Tibial nerve (tissue), 4 donors: Measurements from ENCODE around the gene RCOR1. TPM values are rescaled to one million over a fixed set of nuclear protein-coding genes. Genes with fewer than 3 reads are reported as not detected.

Experiments used
- DNase-seq, 2 donors: peaks; one replicate each; pipeline ENCODE4 v3.0.0-alpha.2; 2019; ENCODE audit warnings: low spot score in 2 of 2
- H3K27ac ChIP-seq, 4 donors: fragments of 200-600 bp; sonication (generic) in 3 of 4; one replicate each; pipeline ENCODE4 v1.5.1; 2017 to 2019; ENCODE audit warnings: mild to moderate bottlenecking in 1 of 4
- H3K27me3 ChIP-seq, 2 donors: fragments of 200-600 bp; sonication (generic) in 1 of 2; one replicate each; pipeline versions ENCODE4 v1.5.1 to v1.6.0; 2017 to 2019
- H3K36me3 ChIP-seq, 3 donors: fragments of 200-600 bp; sonication (generic); one replicate each; pipeline ENCODE4 v1.5.1; 2018 to 2019
- H3K4me1 ChIP-seq, 4 donors: fragments of 200-600 bp; sonication (generic) in 3 of 4; one replicate each; pipeline ENCODE4 v1.5.1; 2017 to 2019
- H3K4me3 ChIP-seq, 4 donors: fragments of 200-600 bp; sonication (generic) in 3 of 4; one replicate each; pipeline ENCODE4 v1.5.1; 2017 to 2019; ENCODE audit warnings: mild to moderate bottlenecking in 1 of 4, moderate library complexity in 1 of 4
- H3K9me3 ChIP-seq, 4 donors: fragments of 200-600 bp; sonication (generic) in 3 of 4; one replicate each; pipeline ENCODE4 v1.5.1; 2017 to 2019
- EP300 ChIP-seq, 2 donors: sonication (generic); formaldehyde crosslinking; IDR thresholded peaks; one replicate each; pipeline ENCODE4 v1.6.1; 2017; ENCODE audit warnings: antibody characterized with exemption in 2 of 2, mild to moderate bottlenecking in 1 of 2
- POLR2A ChIP-seq, 2 donors: fragments of 450-650 bp; IDR thresholded peaks; one replicate each; pipeline ENCODE4 v1.6.1; 2017; ENCODE audit warnings: antibody characterized with exemption in 2 of 2, mild to moderate bottlenecking in 2 of 2, moderate library complexity in 2 of 2
- WGBS, 2 donors: methylation state at CpG; one replicate each; pipeline ENCODE4 v1.1.5; 2018; 5-methylcytosine and 5-hydroxymethylcytosine counted together
- total RNA-seq, 4 donors: library from RNA; depleted of rRNA; stranded (reverse); fragments of >200 nt; gene quantifications; one replicate each; pipeline ENCODE4 v1.1.0, GENCODE V29; 2016
- TF ChIP-seq, protein P1 (sequence below), 5 experiments: fragments of 200-600 bp in 3 of 5; fragments of 450-650 bp in 2 of 5; sonication (generic) in 3 of 5; IDR thresholded peaks; one replicate each; pipeline ENCODE4 v1.5.1; 2016 to 2019; ENCODE audit warnings: antibody characterized with exemption in 5 of 5, mild to moderate bottlenecking in 3 of 5, moderate library complexity in 2 of 5

Gene RCOR1
- total RNA-seq, 4 donors from 2014 or later, result 6.3 to 12.8 (median 10.0) TPM

DNA sequence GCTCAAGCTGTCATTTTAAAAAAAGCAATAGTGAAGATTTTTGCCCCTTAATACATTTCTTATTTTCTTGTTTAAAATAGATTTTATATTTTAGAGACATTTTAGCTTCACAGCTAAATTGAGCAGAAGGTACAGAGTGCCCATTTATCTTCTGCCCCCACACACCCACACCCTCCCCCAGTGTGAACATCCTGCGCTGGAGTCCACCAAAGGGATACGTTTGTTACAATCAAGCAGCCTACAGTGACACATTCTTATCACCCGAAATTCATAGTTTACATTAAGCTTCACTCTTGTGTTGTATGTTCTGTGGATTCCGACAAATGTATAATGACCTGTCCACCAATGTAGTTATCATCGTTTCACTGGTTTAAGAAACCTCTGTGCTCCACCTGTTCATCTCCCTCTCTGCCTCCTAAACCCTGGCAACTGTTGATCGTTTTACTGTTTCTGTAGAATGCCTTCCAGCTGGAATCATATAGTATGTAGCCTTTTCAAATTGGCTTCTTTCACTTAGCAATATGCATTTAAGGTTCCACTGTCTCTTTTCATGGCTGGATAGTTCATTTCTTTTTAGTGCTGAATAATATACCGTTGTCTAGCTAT lies 93.8 kb downstream of the RCOR1 start:
- no peak for TF ChIP-seq POLR2A (IDR thresholded peaks at IDR 0.05)
- TF ChIP-seq, protein P1, sequence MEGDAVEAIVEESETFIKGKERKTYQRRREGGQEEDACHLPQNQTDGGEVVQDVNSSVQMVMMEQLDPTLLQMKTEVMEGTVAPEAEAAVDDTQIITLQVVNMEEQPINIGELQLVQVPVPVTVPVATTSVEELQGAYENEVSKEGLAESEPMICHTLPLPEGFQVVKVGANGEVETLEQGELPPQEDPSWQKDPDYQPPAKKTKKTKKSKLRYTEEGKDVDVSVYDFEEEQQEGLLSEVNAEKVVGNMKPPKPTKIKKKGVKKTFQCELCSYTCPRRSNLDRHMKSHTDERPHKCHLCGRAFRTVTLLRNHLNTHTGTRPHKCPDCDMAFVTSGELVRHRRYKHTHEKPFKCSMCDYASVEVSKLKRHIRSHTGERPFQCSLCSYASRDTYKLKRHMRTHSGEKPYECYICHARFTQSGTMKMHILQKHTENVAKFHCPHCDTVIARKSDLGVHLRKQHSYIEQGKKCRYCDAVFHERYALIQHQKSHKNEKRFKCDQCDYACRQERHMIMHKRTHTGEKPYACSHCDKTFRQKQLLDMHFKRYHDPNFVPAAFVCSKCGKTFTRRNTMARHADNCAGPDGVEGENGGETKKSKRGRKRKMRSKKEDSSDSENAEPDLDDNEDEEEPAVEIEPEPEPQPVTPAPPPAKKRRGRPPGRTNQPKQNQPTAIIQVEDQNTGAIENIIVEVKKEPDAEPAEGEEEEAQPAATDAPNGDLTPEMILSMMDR (IDR thresholded peaks at IDR 0.05), result no peak
- no peak for TF ChIP-seq EP300 (IDR thresholded peaks at IDR 0.05)
- DNase-seq, result no peak
- Histone ChIP-seq H3K4me3 (no peak overlapping the region), H3K27ac (no peak overlapping the region), H3K27me3 (no peaks in the 10 kb centered on the region), H3K9me3 (no peaks in the 10 kb centered on the region), H3K4me1 (peaks cover 0 to 6% (median 0%) of the 10 kb centered on the region in 4 donors), H3K36me3 (peaks cover 0 to 16% (median 0%) of the 10 kb centered on the region in 3 donors)
- 71 to 75% methylated on average over 7 of the region's 7 CpGs for WGBS, 2 donors

DNA sequence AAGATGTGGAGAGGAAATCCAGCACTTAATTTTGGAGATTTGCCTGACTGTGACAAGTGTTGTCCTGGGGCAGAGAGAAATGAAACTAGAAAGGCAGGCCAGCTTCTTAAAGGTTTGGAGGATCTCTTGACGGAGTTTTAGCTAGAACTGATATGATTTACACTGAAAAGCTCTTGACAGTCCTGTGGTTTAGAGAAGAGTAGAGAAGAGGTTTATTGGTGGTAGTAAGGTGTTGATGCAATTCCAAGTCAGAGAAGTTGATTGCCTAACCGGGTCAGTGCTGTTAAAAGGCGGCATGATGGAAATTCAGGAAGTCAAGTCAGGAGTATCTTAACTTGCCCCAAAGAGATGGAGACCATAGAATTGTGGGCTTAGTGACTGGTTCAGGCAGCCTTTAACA lies 95.8 kb downstream of the RCOR1 start:
- DNase-seq, result no peak
- TF ChIP-seq POLR2A (IDR thresholded peaks at IDR 0.05), result no peak
- H3K36me3 ChIP-seq, result peaks cover 0 to 10% (median 0%) of the 10 kb centered on the region in 3 donors
- H3K4me3 ChIP-seq, result no peak overlapping the region
- no peak overlapping the region for H3K27ac ChIP-seq
- H3K27me3 ChIP-seq, result no peaks in the 10 kb centered on the region
- H3K4me1 ChIP-seq, result peaks cover 0 to 16% (median under 1%) of the 10 kb centered on the region in 4 donors
- WGBS, 2 donors, result 81 to 84% methylated on average over 3 of the region's 3 CpGs
- no peaks in the 10 kb centered on the region for H3K9me3 ChIP-seq

DNA sequence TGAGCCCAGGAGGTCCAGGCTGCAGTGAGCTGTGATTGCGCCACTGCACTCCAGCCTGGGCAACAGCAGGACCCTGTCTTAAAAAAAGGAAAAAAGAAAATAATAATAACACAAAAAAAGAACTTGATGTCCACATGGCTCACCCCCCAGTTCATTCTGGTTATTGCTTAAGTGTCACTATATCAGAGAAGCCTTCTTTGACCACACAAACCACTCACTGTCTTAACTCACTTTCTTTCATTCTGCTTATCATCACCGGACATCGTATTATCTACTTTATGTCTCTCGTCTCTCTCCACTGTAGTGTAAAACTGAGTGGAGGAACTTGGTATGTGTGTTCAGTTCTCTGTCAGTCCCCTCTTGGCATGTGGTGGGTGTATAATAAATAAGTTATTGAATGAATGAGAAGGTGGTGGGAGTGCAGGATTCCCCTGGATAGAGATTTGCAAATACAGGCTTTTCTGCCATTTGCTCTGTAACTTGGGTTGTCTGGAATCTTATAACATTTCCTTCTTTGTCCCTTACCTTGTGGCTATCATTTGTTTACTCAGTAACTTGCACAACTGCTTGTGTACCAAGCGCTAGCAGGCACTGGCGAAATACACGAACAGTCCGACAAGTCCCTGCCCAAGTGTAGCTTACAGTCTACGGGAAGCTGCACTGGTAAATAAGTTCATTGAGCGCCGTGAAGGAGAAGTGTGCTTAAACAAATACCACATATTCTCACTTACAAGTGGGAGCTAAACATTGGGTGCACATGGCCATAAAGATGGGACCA lies 98.2 kb downstream of the RCOR1 start:
- Histone ChIP-seq H3K27ac (no peak overlapping the region), H3K9me3 (no peaks in the 10 kb centered on the region), H3K4me3 (no peak overlapping the region), H3K4me1 (peaks cover 0 to 38% (median 5%) of the 10 kb centered on the region in 4 donors), H3K36me3 (no peaks in the 10 kb centered on the region), H3K27me3 (no peaks in the 10 kb centered on the region)
- WGBS, 2 donors, result 86 to 87% methylated on average over 11 of the region's 11 CpGs
- no peak for DNase-seq
- TF ChIP-seq, protein P1 (IDR thresholded peaks at IDR 0.05), result no peak
- TF ChIP-seq POLR2A (IDR thresholded peaks at IDR 0.05) (no peak), EP300 (IDR thresholded peaks at IDR 0.05) (no peak)

DNA sequence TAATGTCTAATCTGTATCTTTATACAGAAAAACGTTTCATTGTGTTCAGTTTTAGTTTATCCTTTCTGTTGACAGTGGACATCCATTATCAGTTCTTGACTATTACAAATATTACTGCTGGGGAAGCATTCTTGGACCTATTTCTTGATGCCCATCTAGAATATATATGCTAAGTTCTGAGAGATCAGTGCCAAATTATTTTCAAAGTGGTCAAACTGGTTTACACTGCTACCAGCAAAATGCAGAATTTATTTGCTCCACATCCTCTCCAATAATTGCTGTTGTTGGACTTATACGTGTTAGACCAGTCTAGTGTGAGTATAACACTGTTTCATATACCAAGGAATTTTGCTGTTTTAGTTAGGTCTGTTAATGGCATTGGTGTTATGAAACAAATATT lies 99.3 kb downstream of the RCOR1 start:
- no peak for TF ChIP-seq POLR2A (IDR thresholded peaks at IDR 0.05)
- no peak for TF ChIP-seq EP300 (IDR thresholded peaks at IDR 0.05)
- TF ChIP-seq, protein P1 (IDR thresholded peaks at IDR 0.05), result no peak
- peaks cover 0 to 39% (median 5%) of the 10 kb centered on the region in 4 donors for H3K4me1 ChIP-seq
- H3K36me3 ChIP-seq, result no peaks in the 10 kb centered on the region
- no peak for DNase-seq
- H3K27ac ChIP-seq, result no peak overlapping the region
- no peak overlapping the region for H3K4me3 ChIP-seq
- H3K27me3 ChIP-seq, result no peaks in the 10 kb centered on the region
- WGBS, 2 donors, result 71 to 74% methylated on average over 2 of the region's 2 CpGs
- H3K9me3 ChIP-seq, result no peaks in the 10 kb centered on the region

DNA sequence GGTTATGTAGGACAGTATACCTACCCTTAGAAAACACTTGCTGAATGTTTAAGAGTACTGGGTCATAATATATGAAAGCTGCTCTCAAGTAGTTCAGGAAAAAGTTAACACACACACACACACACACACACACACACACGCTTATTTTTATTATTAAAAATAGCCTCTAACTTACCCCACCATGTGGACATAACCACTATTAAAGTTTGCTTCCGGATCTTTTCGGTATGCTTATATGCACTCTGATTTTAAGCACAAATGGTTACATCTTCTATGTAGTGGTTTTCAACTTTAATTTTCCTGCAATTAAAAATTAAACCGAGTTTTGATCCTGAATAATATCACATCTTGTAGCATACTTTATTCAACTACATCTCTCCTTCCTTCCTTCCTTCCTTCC lies 99.9 kb downstream of the RCOR1 start:
- H3K4me3 ChIP-seq, result no peak overlapping the region
- no peaks in the 10 kb centered on the region for H3K9me3 ChIP-seq
- 58 to 63% methylated on average over 4 of the region's 4 CpGs for WGBS, 2 donors
- TF ChIP-seq POLR2A (IDR thresholded peaks at IDR 0.05), result no peak
- no peak for TF ChIP-seq EP300 (IDR thresholded peaks at IDR 0.05)
- TF ChIP-seq, protein P1 (IDR thresholded peaks at IDR 0.05), result no peak
- DNase-seq, result no peak
- no peaks in the 10 kb centered on the region for H3K27me3 ChIP-seq
- no peaks in the 10 kb centered on the region for H3K36me3 ChIP-seq
- H3K27ac ChIP-seq, result no peak overlapping the region
- H3K4me1 ChIP-seq, result peaks cover 0 to 44% (median 7%) of the 10 kb centered on the region in 4 donors
